ENCODE results near the gene SLC66A1. TPM values are rescaled to one million over a fixed set of nuclear protein-coding genes. Genes with fewer than 3 reads are reported as not detected.
"Not testable (repeated sequence)": the region's sequence is repeated elsewhere in the genome, so short reads cannot be mapped to it uniquely, and the experiment has no call there.

Gene SLC66A1
- total and polyA plus RNA-seq, 2 donors = 5.8 to 10.8 TPM

- Histone ChIP-seq H3K36me3 (ENCODE audit: control insufficient read depth in 2 of 2, insufficient read depth in 2 of 2, low read length in 1 of 2) (no peaks in the 10 kb centered on the region), H3K4me3 (ENCODE audit: low read length in 2 of 2) (peak overlapping the region in 1 of 2 donors; percentile 22), H3K27me3 (ENCODE audit: control insufficient read depth in 2 of 2, insufficient read depth in 1 of 2, low read length in 1 of 2) (peaks cover 0 to 19% of the 10 kb centered on the region in 2 donors), H3K4me1 (ENCODE audit: control insufficient read depth in 2 of 2, insufficient read depth in 2 of 2, low read length in 2 of 2) (peaks cover 3 to 6% of the 10 kb centered on the region in 2 donors), H3K27ac (ENCODE audit: low read depth in 1 of 2, low read length in 1 of 2) (no peak overlapping the region), H3K9me3 (ENCODE audit: control insufficient read depth in 2 of 2, insufficient read depth in 1 of 2, low read length in 1 of 2) (peaks cover 0 to 12% of the 10 kb centered on the region in 2 donors)
- WGBS = 81% methylated on average over 2 of the region's 2 CpGs
- DNase-seq (ENCODE audit: low read depth in 6 of 9, low spot score in 9 of 9) = no peak
Measured at GRCh38 chr1:19289244-19289643, 22.9 kb upstream of the SLC66A1 start.

GRCh38 chr1:19294638-19295037, 17.5 kb upstream of the SLC66A1 start:
- H3K4me3 ChIP-seq (ENCODE audit: low read length in 2 of 2) = no peak overlapping the region
- H3K4me1 ChIP-seq (ENCODE audit: control insufficient read depth in 2 of 2, insufficient read depth in 2 of 2, low read length in 2 of 2) = no peaks in the 10 kb centered on the region
- H3K27me3 ChIP-seq (ENCODE audit: control insufficient read depth in 2 of 2, insufficient read depth in 1 of 2, low read length in 1 of 2) = peaks cover 0 to 2% of the 10 kb centered on the region in 2 donors
- no peak overlapping the region for H3K27ac ChIP-seq (ENCODE audit: low read depth in 1 of 2, low read length in 1 of 2)
- H3K36me3 ChIP-seq (ENCODE audit: control insufficient read depth in 2 of 2, insufficient read depth in 2 of 2, low read length in 1 of 2) = peaks cover 0 to 3% of the 10 kb centered on the region in 2 donors
- DNase-seq (ENCODE audit: low read depth in 6 of 9, low spot score in 9 of 9) = no peak
- peaks cover 6 to 31% of the 10 kb centered on the region in 2 donors for H3K9me3 ChIP-seq (ENCODE audit: control insufficient read depth in 2 of 2, insufficient read depth in 1 of 2, low read length in 1 of 2)
- 78% methylated on average over 2 of the region's 2 CpGs for WGBS

- no peaks in the 10 kb centered on the region for H3K27me3 ChIP-seq (ENCODE audit: control insufficient read depth in 2 of 2, insufficient read depth in 1 of 2, low read length in 1 of 2)
- H3K9me3 ChIP-seq (ENCODE audit: control insufficient read depth in 2 of 2, insufficient read depth in 1 of 2, low read length in 1 of 2) = peaks cover 2 to 10% of the 10 kb centered on the region in 2 donors
- no peaks in the 10 kb centered on the region for H3K4me1 ChIP-seq (ENCODE audit: control insufficient read depth in 2 of 2, insufficient read depth in 2 of 2, low read length in 2 of 2)
- no peak overlapping the region for H3K4me3 ChIP-seq (ENCODE audit: low read length in 2 of 2)
- no peak overlapping the region for H3K27ac ChIP-seq (ENCODE audit: low read depth in 1 of 2, low read length in 1 of 2)
- peaks cover 9 to 25% of the 10 kb centered on the region in 2 donors for H3K36me3 ChIP-seq (ENCODE audit: control insufficient read depth in 2 of 2, insufficient read depth in 2 of 2, low read length in 1 of 2)
- WGBS = 96% methylated on average over 2 of the region's 2 CpGs
- no peak for DNase-seq (ENCODE audit: low read depth in 6 of 9, low spot score in 9 of 9)
Measured at GRCh38 chr1:19300211-19300610, 11.9 kb upstream of the SLC66A1 start.

GRCh38 chr1:19304081-19304480, 8.0 kb upstream of the SLC66A1 start:
- peaks cover 31 to 57% of the 10 kb centered on the region in 2 donors for H3K36me3 ChIP-seq (ENCODE audit: control insufficient read depth in 2 of 2, insufficient read depth in 2 of 2, low read length in 1 of 2)
- DNase-seq (ENCODE audit: low read depth in 6 of 9, low spot score in 9 of 9); H3K4me1 ChIP-seq (ENCODE audit: control insufficient read depth in 2 of 2, insufficient read depth in 2 of 2, low read length in 2 of 2); H3K4me3 ChIP-seq (ENCODE audit: low read length in 2 of 2); H3K27ac ChIP-seq (ENCODE audit: low read depth in 1 of 2, low read length in 1 of 2); H3K27me3 ChIP-seq (ENCODE audit: control insufficient read depth in 2 of 2, insufficient read depth in 1 of 2, low read length in 1 of 2); H3K9me3 ChIP-seq (ENCODE audit: control insufficient read depth in 2 of 2, insufficient read depth in 1 of 2, low read length in 1 of 2): not testable (repeated sequence)
- 96% methylated on average over 10 of the region's 10 CpGs for WGBS

GRCh38 chr1:19305880-19306279, 6.2 kb upstream of the SLC66A1 start:
- no peak overlapping the region for H3K4me3 ChIP-seq (ENCODE audit: low read length in 2 of 2)
- DNase-seq (ENCODE audit: low read depth in 6 of 9, low spot score in 9 of 9) = no peak
- H3K27ac ChIP-seq (ENCODE audit: low read depth in 1 of 2, low read length in 1 of 2) = no peak overlapping the region
- H3K27me3 ChIP-seq (ENCODE audit: control insufficient read depth in 2 of 2, insufficient read depth in 1 of 2, low read length in 1 of 2) = no peaks in the 10 kb centered on the region
- H3K9me3 ChIP-seq (ENCODE audit: control insufficient read depth in 2 of 2, insufficient read depth in 1 of 2, low read length in 1 of 2) = no peaks in the 10 kb centered on the region
- H3K36me3 ChIP-seq (ENCODE audit: control insufficient read depth in 2 of 2, insufficient read depth in 2 of 2, low read length in 1 of 2) = peaks cover 31 to 57% of the 10 kb centered on the region in 2 donors
- 98% methylated on average over 11 of the region's 11 CpGs for WGBS
- peaks cover 0 to 3% of the 10 kb centered on the region in 2 donors for H3K4me1 ChIP-seq (ENCODE audit: control insufficient read depth in 2 of 2, insufficient read depth in 2 of 2, low read length in 2 of 2)

- Histone ChIP-seq H3K27me3 (ENCODE audit: control insufficient read depth in 2 of 2, insufficient read depth in 1 of 2, low read length in 1 of 2) (no peaks in the 10 kb centered on the region), H3K9me3 (ENCODE audit: control insufficient read depth in 2 of 2, insufficient read depth in 1 of 2, low read length in 1 of 2) (no peaks in the 10 kb centered on the region), H3K36me3 (ENCODE audit: control insufficient read depth in 2 of 2, insufficient read depth in 2 of 2, low read length in 1 of 2) (peaks cover 31 to 57% of the 10 kb centered on the region in 2 donors), H3K4me3 (ENCODE audit: low read length in 2 of 2) (no peak overlapping the region), H3K27ac (ENCODE audit: low read depth in 1 of 2, low read length in 1 of 2) (no peak overlapping the region), H3K4me1 (ENCODE audit: control insufficient read depth in 2 of 2, insufficient read depth in 2 of 2, low read length in 2 of 2) (peaks cover 5 to 9% of the 10 kb centered on the region in 2 donors)
- DNase-seq (ENCODE audit: low read depth in 6 of 9, low spot score in 9 of 9) = no peak
- whole genome bisulfite sequencing = 96% methylated on average over 6 of the region's 6 CpGs
Measured at GRCh38 chr1:19306941-19307340, 5.2 kb upstream of the SLC66A1 start.

- Histone ChIP-seq H3K36me3 (ENCODE audit: control insufficient read depth in 2 of 2, insufficient read depth in 2 of 2, low read length in 1 of 2) (peaks cover 29 to 55% of the 10 kb centered on the region in 2 donors), H3K27ac (ENCODE audit: low read depth in 1 of 2, low read length in 1 of 2) (no peak overlapping the region), H3K27me3 (ENCODE audit: control insufficient read depth in 2 of 2, insufficient read depth in 1 of 2, low read length in 1 of 2) (peaks cover 0 to 3% of the 10 kb centered on the region in 2 donors), H3K4me1 (ENCODE audit: control insufficient read depth in 2 of 2, insufficient read depth in 2 of 2, low read length in 2 of 2) (peaks cover 5 to 17% of the 10 kb centered on the region in 2 donors), H3K9me3 (ENCODE audit: control insufficient read depth in 2 of 2, insufficient read depth in 1 of 2, low read length in 1 of 2) (no peaks in the 10 kb centered on the region), H3K4me3 (ENCODE audit: low read length in 2 of 2) (no peak overlapping the region)
- no peak for DNase-seq (ENCODE audit: low read depth in 6 of 9, low spot score in 9 of 9)
- WGBS = 98% methylated on average over 10 of the region's 10 CpGs
Measured at GRCh38 chr1:19307794-19308508, 4.2 kb upstream of the SLC66A1 start.

- Histone ChIP-seq H3K4me3 (ENCODE audit: low read length in 2 of 2) (no peak overlapping the region), H3K36me3 (ENCODE audit: control insufficient read depth in 2 of 2, insufficient read depth in 2 of 2, low read length in 1 of 2) (peaks cover 28 to 49% of the 10 kb centered on the region in 2 donors), H3K9me3 (ENCODE audit: control insufficient read depth in 2 of 2, insufficient read depth in 1 of 2, low read length in 1 of 2) (no peaks in the 10 kb centered on the region), H3K27me3 (ENCODE audit: control insufficient read depth in 2 of 2, insufficient read depth in 1 of 2, low read length in 1 of 2) (peaks cover 0 to 3% of the 10 kb centered on the region in 2 donors), H3K4me1 (ENCODE audit: control insufficient read depth in 2 of 2, insufficient read depth in 2 of 2, low read length in 2 of 2) (peaks cover 5 to 18% of the 10 kb centered on the region in 2 donors), H3K27ac (ENCODE audit: low read depth in 1 of 2, low read length in 1 of 2) (no peak overlapping the region)
- WGBS = 98% methylated on average over 3 of the region's 3 CpGs
- no peak for DNase-seq (ENCODE audit: low read depth in 6 of 9, low spot score in 9 of 9)
Measured at GRCh38 chr1:19308509-19308907, 3.6 kb upstream of the SLC66A1 start.

- Histone ChIP-seq H3K4me1 (ENCODE audit: control insufficient read depth in 2 of 2, insufficient read depth in 2 of 2, low read length in 2 of 2) (peaks cover 5 to 20% of the 10 kb centered on the region in 2 donors), H3K9me3 (ENCODE audit: control insufficient read depth in 2 of 2, insufficient read depth in 1 of 2, low read length in 1 of 2) (no peaks in the 10 kb centered on the region), H3K4me3 (ENCODE audit: low read length in 2 of 2) (no peak overlapping the region), H3K36me3 (ENCODE audit: control insufficient read depth in 2 of 2, insufficient read depth in 2 of 2, low read length in 1 of 2) (peaks cover 25 to 42% of the 10 kb centered on the region in 2 donors), H3K27me3 (ENCODE audit: control insufficient read depth in 2 of 2, insufficient read depth in 1 of 2, low read length in 1 of 2) (peaks cover 0 to 3% of the 10 kb centered on the region in 2 donors), H3K27ac (ENCODE audit: low read depth in 1 of 2, low read length in 1 of 2) (no peak overlapping the region)
- no peak for DNase-seq (ENCODE audit: low read depth in 6 of 9, low spot score in 9 of 9)
- WGBS = 89% methylated on average over 6 of the region's 6 CpGs
Measured at GRCh38 chr1:19309123-19309813, 2.9 kb upstream of the SLC66A1 start.

Data from thymus (tissue), 11 donors.